Epidermal melanocyte (primary cell): ENCODE data around the gene ZNF474.

ENCODE experiments used
- DNase-seq: peaks from one replicate; pipeline ENCODE4 v3.0.0; 2011; ENCODE audit warnings: low spot score; ENCODE audit not compliant: insufficient read length

Gene ZNF474

GRCh38 chr5:122118356-122118948 lies 10.9 kb upstream of the ZNF474 start:
- no peak for DNase-seq

- DNase-seq = no peak
These were observed 10.1 kb upstream of the ZNF474 start for GRCh38 chr5:122119205-122119604.

- DNase-seq = no peak
These were observed 8.9 kb upstream of the ZNF474 start for GRCh38 chr5:122120493-122120892.

DNA sequence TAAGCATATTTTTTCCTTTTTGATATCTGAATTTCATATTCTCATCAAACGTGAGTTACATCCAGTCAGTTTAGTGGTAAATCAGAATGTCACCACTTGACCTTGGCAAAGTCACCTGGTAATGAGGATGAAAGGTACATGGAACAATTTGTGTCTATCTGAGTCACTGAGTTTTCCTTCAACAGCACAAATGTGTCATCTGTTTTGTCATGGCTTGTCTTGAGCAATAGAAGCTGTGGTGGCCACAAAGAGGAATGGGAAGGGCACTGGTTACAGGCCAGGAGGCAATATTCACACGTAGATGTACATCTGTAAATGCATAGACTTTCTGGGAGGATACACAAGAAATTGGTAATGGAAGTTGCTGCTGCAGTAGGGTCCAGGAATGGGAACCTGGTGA lies 8.4 kb upstream of the ZNF474 start:
- no peak for DNase-seq

DNA sequence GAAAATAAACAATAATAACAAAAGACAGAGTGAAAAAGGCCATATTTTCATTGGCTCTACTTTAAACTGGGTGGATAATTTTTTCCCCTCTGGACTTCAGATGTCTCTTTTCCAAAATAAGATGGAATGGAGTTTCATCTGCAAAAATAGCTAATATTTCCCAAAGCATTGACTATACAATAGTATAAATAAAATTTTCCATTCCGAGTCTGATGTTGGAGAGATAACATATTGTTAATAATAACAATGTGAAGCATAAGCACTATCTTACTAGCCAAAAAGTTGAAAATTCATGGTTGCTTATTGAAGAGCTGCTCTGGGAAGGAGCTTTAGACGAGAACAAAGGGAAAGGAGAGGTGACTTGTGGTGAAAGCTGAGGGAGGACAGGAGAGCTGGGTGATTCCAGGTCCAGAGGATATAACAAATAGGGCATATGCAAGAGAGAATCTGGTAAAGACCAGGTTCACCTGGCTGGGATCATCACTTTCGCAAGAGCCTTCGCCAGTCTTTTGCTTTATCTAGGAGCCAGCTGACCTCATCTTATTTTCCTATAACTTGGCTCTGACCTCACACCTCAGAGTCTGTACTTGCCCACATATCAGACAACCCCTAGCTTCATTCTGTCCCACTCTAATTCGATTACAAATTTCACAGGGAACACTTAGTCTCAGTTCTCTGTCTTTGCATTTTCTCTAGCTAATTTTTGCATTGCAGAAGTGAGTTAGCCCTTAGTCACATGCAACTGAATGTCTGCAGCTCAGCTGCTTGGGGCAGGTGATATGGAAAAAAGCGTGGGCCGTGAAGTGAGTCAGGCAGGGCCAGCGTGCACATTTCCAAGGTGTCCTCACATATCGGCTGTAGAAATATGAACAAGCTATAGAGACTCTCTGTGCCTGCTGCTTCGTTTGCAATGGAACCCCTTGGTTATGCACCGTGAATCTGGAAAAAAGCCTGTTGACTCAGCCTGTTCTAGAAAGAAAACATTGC lies 7.6 kb upstream of the ZNF474 start:
- DNase-seq = no peak

DNA sequence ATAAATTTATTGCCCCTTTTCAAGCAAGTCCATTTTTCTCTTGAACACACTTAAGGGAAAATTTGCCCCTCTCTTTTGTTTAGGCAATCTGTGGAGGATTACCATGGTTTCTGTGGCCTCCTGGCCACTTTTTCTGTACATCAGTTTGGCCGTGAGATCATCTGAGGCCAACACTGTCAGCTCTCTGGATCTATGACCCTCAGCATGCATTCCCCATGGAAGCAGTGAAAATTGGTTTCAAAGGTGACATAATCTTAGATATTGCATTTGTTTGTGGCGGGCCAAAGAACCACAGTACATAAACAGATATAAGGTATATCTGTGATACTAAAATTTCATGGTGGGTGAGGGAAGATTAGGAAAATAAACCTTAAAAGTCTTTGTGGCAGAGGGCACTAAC lies 4.6 kb upstream of the ZNF474 start:
- DNase-seq = no peak

GRCh38 chr5:122126177-122126755 lies 3.1 kb upstream of the ZNF474 start:
- no peak for DNase-seq

GRCh38 chr5:122126756-122127321 lies 2.5 kb upstream of the ZNF474 start:
- DNase-seq = no peak

- DNase-seq = no peak
These were observed 806 bp downstream of the ZNF474 start for GRCh38 chr5:122130152-122130551.

- no peak for DNase-seq
These were observed 8.4 kb downstream of the ZNF474 start for GRCh38 chr5:122137702-122138101.

GRCh38 chr5:122138356-122138755 lies 9.0 kb downstream of the ZNF474 start:
- DNase-seq = no peak

DNA sequence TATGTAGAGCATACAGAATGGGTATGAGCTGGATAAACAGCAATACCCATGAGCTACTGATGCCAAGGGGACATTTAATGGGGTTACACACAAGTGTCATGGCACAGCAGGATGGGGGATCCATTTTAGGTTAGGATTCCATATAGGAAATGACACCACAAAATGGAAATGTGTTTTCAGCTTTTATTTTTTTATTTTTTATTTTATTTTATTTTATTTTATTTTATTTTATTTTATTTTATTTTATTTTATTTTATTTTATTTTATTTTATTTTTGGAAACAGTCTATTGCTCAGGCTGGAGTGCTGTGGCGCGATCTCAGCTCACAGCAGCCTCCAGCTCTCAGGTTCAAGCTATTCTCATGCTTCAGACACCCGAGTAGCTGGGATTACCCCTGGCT lies 11.6 kb downstream of the ZNF474 start:
- DNase-seq = no peak

GRCh38 chr5:122141751-122142150 lies 12.4 kb downstream of the ZNF474 start:
- no peak for DNase-seq

DNA sequence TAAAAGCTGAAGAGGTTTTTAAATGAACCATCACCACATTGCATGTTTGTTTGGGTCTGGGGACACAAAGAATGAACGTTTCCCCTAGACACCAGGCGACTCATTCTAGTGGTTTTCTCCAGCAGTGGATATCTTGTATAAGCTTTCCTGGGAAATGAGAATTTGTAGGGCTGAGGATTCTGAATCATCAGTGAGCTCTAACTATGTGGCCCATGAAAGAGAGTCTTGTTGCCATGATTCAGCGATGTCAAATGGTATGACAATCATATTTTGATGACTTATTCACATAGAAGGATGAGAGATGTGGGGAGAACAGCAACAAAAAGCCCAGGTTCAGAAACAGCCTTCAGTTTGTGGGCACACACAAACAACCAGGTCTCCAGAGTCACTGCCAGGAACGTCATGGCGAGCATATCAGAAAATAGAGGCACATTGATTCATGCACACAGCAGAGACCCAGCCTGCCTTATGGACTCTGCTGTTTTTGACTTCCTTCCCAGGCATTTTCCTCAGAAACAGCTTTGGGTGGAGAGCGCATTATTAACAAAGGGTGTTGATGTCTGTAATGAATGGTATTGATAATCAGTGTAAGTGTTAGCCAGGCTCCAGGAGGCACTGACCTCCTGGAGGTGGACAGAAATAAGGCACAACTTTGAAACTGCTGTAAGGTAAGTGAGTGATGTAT lies 13.3 kb downstream of the ZNF474 start:
- DNase-seq = no peak

- no peak for DNase-seq
These were observed 14.9 kb downstream of the ZNF474 start for GRCh38 chr5:122144236-122144635.

- no peak for DNase-seq
These were observed 16.6 kb downstream of the ZNF474 start for GRCh38 chr5:122145906-122146305.

DNA sequence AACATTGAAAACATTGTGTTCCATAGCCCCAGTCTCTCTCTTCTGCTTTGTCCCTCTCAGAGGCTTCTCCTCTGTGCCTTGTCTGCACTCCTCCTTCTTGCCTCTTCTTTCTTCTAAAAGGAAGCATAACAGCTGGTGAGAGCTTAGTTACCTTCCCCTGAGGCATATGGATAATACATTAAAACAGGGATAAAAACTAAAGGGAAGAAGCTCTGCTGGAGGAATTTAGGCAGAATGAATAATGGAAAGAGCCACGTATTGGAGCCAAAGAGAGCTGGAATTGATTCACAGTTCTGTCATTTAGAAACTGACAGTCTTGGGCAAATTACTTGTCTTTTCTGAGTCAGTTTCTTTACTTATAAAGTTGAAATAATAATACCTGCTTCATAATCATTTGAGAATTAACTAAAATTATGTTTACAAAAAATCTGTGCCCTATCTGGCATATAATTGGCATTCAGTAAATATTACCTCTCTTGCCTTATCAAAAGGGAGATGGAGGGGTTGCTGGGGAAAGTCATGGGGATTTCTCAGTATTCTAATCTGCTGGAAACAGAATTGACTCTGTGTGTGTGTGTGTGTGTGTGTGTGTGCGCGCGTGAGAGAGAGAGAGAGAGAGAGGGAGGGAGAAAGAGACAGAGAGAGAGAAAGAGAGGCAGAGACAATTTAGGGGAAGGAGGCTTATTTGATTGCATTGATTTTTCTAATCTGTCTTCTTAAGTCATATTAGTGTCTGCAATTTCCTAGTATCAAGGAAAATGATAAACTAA lies 20.2 kb downstream of the ZNF474 start:
- no peak for DNase-seq

DNA sequence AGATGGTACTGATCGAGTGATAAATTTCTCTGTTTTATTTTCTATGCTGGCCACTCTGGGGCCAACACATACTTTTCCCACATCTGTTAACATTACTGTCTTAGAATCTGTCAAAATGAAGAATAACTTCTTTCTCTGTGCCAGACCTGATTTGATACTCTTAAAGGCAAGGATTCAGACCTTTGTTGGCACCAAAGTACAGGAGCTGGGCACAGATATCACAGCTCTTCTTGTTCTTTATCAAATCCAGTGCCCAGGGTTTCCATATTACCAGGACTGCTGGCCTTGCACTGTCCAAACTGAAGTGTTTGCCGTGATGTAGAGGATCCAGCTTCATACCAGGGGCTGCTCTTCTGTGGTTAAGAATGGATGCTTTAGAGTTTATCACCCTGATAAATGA lies 20.9 kb downstream of the ZNF474 start:
- DNase-seq = no peak

DNA sequence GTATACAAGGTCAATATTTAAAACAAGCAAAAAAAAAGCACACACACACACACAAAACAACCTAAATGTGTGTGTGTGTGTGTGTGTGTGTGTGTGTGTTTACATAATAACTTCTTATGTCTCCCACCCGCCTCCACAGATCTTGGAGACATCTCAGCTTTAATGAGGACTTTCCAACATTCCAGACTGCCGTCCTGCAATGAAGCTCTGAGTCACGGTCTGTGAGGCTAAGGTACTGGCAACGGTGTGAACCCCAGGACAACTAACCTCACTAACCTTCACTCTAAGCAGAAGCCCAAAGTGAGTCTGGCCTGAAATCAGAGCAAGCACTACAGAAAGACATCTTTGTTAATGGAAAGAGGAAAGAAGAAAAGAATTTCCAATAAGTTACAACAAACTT lies 22.3 kb downstream of the ZNF474 start:
- DNase-seq = no peak

GRCh38 chr5:122152266-122152900 lies 23.0 kb downstream of the ZNF474 start:
- DNase-seq = no peak
